ENCODE results near the gene SRBD1. TPM values are rescaled to one million over a fixed set of nuclear protein-coding genes. Genes with fewer than 3 reads are reported as not detected.
A peak's percentile ranks its signal among the peaks of the same experiment; 100 is the strongest.

The SRBD1 gene
- total RNA-seq, 1 experiment from 2014 or later = 22.8 TPM

DNA sequence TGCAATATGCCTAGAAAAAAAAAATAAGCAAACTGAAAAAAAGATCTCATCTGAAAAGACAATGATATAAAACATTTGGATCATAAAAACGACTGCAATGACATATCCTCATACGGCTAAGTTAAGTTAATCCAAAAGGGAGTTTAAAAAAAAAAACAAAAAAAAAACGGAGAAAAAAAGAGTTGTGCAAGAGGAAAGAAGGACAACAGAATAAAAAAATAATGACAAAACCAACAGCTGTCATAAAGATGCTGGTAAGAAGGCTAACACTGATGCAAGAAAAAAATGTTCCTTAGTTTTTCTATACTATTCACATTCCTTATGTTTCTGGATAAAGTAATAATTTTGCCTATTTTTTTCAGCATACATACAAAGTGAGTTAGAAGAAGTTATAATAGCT, 192.5 kb downstream of the SRBD1 start (continued):
- TF ChIP-seq, protein P1, sequence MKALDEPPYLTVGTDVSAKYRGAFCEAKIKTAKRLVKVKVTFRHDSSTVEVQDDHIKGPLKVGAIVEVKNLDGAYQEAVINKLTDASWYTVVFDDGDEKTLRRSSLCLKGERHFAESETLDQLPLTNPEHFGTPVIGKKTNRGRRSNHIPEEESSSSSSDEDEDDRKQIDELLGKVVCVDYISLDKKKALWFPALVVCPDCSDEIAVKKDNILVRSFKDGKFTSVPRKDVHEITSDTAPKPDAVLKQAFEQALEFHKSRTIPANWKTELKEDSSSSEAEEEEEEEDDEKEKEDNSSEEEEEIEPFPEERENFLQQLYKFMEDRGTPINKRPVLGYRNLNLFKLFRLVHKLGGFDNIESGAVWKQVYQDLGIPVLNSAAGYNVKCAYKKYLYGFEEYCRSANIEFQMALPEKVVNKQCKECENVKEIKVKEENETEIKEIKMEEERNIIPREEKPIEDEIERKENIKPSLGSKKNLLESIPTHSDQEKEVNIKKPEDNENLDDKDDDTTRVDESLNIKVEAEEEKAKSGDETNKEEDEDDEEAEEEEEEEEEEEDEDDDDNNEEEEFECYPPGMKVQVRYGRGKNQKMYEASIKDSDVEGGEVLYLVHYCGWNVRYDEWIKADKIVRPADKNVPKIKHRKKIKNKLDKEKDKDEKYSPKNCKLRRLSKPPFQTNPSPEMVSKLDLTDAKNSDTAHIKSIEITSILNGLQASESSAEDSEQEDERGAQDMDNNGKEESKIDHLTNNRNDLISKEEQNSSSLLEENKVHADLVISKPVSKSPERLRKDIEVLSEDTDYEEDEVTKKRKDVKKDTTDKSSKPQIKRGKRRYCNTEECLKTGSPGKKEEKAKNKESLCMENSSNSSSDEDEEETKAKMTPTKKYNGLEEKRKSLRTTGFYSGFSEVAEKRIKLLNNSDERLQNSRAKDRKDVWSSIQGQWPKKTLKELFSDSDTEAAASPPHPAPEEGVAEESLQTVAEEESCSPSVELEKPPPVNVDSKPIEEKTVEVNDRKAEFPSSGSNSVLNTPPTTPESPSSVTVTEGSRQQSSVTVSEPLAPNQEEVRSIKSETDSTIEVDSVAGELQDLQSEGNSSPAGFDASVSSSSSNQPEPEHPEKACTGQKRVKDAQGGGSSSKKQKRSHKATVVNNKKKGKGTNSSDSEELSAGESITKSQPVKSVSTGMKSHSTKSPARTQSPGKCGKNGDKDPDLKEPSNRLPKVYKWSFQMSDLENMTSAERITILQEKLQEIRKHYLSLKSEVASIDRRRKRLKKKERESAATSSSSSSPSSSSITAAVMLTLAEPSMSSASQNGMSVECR (CRISPR knock-in tag; IDR thresholded peaks at IDR 0.05; ENCODE audit: borderline replicate concordance) = no peak
- no peak for TF ChIP-seq ZNF121 (CRISPR knock-in tag; IDR thresholded peaks at IDR 0.05)
- no peak for TF ChIP-seq SMAD3 (CRISPR knock-in tag; IDR thresholded peaks at IDR 0.05; ENCODE audit: borderline replicate concordance)
- no peak for TF ChIP-seq JAZF1 (CRISPR knock-in tag; IDR thresholded peaks at IDR 0.05)
- TF ChIP-seq PRDM15 (CRISPR knock-in tag; IDR thresholded peaks at IDR 0.05) = no peak
- no peak for TF ChIP-seq NFE2L1 (CRISPR knock-in tag; IDR thresholded peaks at IDR 0.05)
- no peak for TF ChIP-seq ZNF263 (CRISPR knock-in tag; IDR thresholded peaks at IDR 0.05; ENCODE audit: low read depth)
- TF ChIP-seq FOXK1 (CRISPR knock-in tag; IDR thresholded peaks at IDR 0.05) = no peak
- no peak for TF ChIP-seq FOXP1 (CRISPR knock-in tag; IDR thresholded peaks at IDR 0.05; ENCODE audit: borderline replicate concordance)
- TF ChIP-seq SP1 (CRISPR knock-in tag; conservative IDR thresholded peaks at IDR 0.05) = no peak
- no peak for TF ChIP-seq MYBL2 (CRISPR knock-in tag; IDR thresholded peaks at IDR 0.05)

DNA sequence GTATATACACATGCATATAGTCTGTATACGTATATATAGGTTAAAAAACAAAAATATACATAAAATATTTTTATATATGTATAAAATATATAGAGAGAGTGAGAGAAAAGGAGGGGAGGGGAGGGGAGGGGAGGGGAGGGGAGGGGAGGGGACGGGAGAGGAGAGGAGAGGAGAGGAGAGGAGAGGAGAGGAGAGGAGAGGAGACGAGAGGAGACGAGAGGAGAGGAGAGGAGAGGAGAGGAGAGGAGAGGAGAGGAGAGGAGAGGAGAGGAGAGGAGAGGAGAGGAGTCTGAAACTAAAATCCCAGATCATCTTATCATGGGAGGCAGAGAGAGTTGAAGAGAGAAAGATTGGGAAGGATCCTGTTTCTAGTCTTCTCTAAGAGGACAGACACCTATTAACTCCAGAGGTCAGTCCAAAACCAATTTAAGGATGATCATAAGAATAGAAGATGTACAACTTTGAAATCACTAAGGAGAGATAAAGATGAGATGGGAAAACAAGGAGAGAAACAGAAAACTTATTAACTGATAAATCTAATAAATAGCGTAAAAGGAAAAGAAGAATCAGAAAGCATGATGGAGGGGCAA, 195.4 kb downstream of the SRBD1 start:
- no peaks in the 10 kb centered on the region for H3K27me3 Mint-ChIP-seq (ENCODE audit: low read depth)
- DNase-seq (ENCODE audit: low spot score) (no peak), ATAC-seq (no peak)
- H3K9me3 Mint-ChIP-seq = peaks cover 8% of the 10 kb centered on the region
- H3K4me1 Mint-ChIP-seq = peaks cover 31% of the 10 kb centered on the region
- H3K36me3 Mint-ChIP-seq = peaks cover 23% of the 10 kb centered on the region
- H3K27ac Mint-ChIP-seq = no peak overlapping the region
- ChIA-PET CTCF (no interaction called here), POLR2A (no interaction called here)
- H3K4me3 Mint-ChIP-seq = no peak overlapping the region
- no peak for TF ChIP-seq GRHL2 (CRISPR knock-in tag; IDR thresholded peaks at IDR 0.05; ENCODE audit: insufficient replicate concordance, severe bottlenecking)
- no peak for TF ChIP-seq ELF4 (CRISPR knock-in tag; IDR thresholded peaks at IDR 0.05; ENCODE audit: low read depth)

GRCh38 chr2:45412754-45413379, 198.2 kb downstream of the SRBD1 start:
- ChIA-PET CTCF (no interaction called here), POLR2A (no interaction called here)
- Mint-ChIP-seq H3K36me3 (peaks cover 23% of the 10 kb centered on the region), H3K4me3 (peak overlapping the region; percentile 41), H3K27me3 (ENCODE audit: low read depth) (no peaks in the 10 kb centered on the region), H3K4me1 (peaks cover 39% of the 10 kb centered on the region), H3K27ac (peak overlapping the region; percentile 99), H3K9me3 (peaks cover 11% of the 10 kb centered on the region)
- DNase-seq (ENCODE audit: low spot score) (no peak), ATAC-seq (peak; percentile 60)
- TF ChIP-seq TEAD1 (CRISPR knock-in tag; IDR thresholded peaks at IDR 0.05) (peak; percentile 90), NR1H2 (CRISPR knock-in tag; IDR thresholded peaks at IDR 0.05) (no peak), ETV6 (CRISPR knock-in tag; IDR thresholded peaks at IDR 0.05) (peak; percentile 63; the same call in 1 of the 2 replicates), ZNF232 (CRISPR knock-in tag; IDR thresholded peaks at IDR 0.05) (0 out of 2 replicates have a peak, but pooled peaks have one; percentile 56)
- TF ChIP-seq, protein P2, sequence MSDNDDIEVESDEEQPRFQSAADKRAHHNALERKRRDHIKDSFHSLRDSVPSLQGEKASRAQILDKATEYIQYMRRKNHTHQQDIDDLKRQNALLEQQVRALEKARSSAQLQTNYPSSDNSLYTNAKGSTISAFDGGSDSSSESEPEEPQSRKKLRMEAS (CRISPR knock-in tag; IDR thresholded peaks at IDR 0.05) = 0 out of 2 replicates have a peak, but pooled peaks have one; percentile 18

Measured in WTC11 (cell line).